Stimulated activated naive CD4-positive, alpha-beta T cell treated with Interleukin-2 at 50 U/mL for 16 hours (primary cell): ENCODE data around the gene UBE2U.
A peak's percentile ranks its signal among the peaks of the same experiment; 100 is the strongest.
"Not testable (repeated sequence)": the region's sequence is repeated elsewhere in the genome, so short reads cannot be mapped to it uniquely, and the experiment has no call there.

ENCODE experiments used
- DNase-seq: peaks from one replicate; lab custom pipeline; 2025; lab: John Stamatoyannopoulos, UW

The UBE2U gene

DNA sequence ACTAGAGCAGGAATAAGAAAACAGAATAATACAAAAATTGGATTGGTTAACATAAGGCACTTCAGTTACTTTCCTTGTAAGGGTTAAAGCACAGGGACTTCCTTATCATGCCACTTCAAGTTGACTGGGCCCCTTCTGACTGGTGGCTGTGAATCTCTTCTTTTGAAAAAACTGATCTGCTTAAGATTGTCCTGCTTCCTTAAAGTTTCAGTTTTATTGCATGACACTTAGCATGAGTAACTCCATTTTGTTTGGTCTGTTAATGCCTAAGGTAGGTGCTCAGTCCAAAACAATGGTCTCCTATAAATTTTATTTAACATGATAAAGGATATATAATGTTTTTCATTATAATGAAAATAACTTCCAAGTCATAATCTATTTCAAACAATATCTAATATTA, 37.6 kb downstream of the UBE2U start:
- DNase-seq: no peak

DNA sequence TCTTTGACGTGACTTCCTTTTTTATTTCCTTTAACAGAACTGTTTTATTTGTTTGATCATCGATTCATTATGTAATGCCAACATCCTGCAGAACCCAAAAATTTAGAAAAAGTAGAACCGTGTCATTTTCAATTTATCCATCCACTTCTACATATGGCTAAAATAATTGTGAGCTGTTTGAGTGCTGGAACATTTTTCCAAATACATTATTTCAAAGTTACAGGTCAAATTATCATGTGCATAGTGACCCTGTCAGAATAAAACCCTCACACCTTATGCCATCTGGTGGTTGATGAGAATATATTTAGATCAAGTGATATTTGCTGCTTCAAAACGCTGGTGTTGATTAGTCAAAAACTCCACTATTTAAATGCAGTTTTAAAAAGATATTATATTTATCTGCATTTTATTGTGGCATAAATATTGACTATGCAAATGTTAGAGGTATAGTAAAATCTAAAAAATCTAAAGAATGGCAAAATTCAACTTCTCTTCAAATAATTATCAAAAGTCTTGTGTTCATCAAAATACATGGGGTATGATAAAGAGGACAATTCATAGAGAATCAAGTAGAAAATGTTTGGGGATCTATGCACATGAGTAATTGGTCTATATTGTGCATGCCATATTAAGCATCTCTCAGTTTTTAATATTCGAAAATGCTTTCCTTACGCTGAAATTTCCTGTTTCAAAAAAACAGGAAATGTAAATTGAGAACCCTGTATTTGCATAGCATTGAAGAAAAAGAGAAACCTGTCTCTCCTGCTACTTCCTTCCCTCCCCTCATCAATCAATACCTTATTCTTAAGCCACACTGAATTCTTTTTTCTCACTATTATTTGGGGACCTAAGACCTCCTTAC, 39.7 kb downstream of the UBE2U start:
- DNase-seq: no peak

GRCh38 chr1:64243757-64244080, 40.3 kb downstream of the UBE2U start:
- no peak for DNase-seq

DNA sequence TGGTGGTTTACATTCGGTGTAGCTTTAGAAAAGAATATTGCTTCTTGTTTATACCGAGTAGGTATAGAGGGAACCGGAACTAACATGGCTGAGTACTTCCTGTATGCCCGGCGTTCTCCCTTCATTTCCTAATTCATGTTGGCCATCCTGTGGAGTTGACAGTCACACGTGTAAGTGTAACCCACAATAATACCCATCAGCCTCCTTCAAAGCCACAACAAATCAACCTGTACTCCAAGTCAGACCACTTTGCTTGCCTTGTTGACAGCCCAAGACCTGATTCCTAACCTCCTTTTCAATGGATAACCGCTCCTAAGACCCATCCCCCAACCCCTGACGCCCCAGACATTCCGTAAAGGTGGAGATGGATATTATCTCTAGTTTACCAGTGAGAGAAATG, 42.1 kb downstream of the UBE2U start:
- no peak for DNase-seq

GRCh38 chr1:64246294-64246917, 43.0 kb downstream of the UBE2U start:
- no peak for DNase-seq

GRCh38 chr1:64248065-64248464, 44.6 kb downstream of the UBE2U start:
- no peak for DNase-seq

- DNase-seq: not testable (repeated sequence)
Observed at GRCh38 chr1:64250472-64250871, 47.0 kb downstream of the UBE2U start.

- DNase-seq: no peak
Observed at GRCh38 chr1:64251971-64252370, 48.5 kb downstream of the UBE2U start.

DNA sequence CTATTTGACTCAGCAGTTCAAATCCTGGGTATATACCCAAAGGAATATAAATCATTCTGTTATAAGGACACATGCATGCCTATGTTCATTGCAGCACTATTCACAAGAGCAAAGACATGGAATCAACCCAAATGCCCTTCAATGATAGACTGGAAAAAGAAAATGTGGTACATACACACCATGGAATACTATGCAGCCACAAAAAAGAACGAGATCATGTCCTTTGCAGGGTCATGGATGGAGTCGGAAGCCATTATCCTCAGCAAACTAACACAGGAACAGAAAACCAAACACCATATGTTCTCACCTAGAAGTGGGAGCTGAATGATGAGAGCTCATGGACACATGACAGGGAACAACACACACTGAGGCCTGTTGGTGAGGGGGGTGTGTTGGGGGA, 53.8 kb downstream of the UBE2U start:
- DNase-seq: not testable (repeated sequence)

- DNase-seq: not testable (repeated sequence)
Observed at GRCh38 chr1:64258444-64258843, 55.0 kb downstream of the UBE2U start.

DNA sequence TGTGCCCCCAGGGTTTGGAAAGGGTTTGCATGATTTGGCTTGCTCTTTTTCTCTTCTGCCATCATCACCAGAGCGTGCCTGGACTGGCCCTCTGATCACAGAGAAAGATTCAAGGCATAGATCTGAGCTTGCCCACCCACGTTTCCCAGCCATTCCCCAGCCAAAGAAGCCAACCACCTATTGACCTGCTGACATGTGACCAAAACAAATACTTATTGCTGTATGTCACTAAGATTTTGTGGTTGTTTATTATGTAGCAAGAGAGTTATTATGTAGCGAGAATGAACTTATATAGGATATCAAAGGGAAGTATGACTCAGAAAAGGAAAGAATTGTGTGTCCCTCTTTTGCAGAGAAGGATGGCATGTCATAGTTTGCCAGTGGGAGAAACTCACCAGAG, 59.9 kb downstream of the UBE2U start:
- DNase-seq: no peak

DNA sequence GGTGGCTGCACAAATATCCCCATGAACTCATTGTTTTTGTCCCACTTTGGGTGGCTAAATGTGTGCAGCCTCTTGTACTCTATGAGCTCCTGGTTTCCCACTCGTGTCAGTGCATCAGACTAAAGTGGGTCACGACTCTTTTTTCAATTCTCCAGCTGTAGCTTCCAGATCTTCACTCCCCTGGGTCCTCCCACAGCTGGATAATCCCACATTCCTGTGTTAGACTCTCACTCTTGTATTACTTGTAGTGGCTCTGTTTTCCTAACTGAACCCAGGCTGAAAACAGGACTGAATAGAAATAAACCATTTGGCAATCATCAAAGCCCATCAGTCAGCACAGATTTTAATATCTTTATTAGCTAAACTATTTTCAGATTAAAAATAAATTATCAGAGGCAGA, 60.4 kb downstream of the UBE2U start:
- DNase-seq: no peak

- DNase-seq: no peak
Observed at GRCh38 chr1:64265141-64265540, 61.7 kb downstream of the UBE2U start.

- DNase-seq: no peak
Observed at GRCh38 chr1:64266991-64267390, 63.6 kb downstream of the UBE2U start.

DNA sequence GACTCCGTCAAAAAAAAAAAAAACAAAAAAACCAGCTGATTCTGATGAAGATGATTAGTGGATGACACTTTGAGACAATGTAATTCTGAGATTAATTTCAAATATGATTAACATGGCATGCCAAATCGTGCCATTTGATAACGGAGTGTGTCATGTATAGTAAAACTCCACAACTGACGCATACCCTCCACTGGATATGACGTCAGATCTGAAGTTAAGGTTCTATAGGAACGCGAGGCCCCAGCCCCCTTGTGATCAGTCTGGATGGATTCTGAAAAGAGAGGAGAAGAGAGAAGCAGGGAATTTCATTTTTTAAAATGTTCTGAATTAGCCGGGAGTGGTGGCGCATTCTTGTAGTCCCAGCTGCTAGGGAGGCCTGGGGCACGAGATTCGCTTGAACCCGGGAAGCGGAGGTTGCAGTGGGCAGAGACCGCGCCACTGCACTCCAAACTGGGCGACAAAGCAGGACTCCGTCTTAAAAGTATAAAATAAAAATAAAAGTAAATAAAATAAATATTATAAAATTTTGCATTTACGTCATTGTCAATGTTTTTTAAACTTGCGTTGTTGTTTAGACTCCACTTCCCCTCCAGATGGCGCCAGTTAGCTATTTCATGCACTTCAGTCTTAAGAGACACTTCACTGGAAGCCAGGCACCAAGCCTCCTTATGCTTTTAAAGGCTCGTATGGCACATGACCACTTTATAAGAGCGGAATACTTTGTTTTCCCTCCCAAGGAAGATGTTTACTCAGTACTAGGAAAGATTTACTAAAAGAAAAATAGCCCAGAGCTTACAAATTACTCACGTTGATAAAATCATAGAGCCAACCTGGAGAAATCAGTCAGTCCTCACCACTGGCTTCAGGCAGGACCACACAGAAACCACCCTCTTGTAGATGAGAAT, 65.5 kb downstream of the UBE2U start:
- peak; percentile 26 for DNase-seq

DNA sequence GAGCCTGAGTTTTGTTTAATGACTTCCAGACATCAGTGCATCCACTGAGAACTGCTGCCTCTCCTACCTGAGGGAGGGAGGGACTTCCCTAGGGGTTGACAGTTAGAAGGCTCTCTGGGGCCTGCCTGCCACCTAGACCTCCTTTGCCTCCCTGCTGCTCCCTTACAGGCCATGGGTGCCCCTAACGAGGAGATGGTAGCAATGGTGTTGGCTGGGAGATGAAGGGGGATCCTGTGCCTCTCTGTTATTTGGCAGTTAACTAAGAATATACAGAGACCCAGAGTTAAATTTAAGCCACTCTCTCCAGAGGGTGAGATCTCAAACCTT, 66.1 kb downstream of the UBE2U start:
- DNase-seq: no peak

- DNase-seq: no peak
Observed at GRCh38 chr1:64280001-64280400, 76.6 kb downstream of the UBE2U start.

GRCh38 chr1:64282351-64282750, 78.9 kb downstream of the UBE2U start:
- DNase-seq: no peak

DNA sequence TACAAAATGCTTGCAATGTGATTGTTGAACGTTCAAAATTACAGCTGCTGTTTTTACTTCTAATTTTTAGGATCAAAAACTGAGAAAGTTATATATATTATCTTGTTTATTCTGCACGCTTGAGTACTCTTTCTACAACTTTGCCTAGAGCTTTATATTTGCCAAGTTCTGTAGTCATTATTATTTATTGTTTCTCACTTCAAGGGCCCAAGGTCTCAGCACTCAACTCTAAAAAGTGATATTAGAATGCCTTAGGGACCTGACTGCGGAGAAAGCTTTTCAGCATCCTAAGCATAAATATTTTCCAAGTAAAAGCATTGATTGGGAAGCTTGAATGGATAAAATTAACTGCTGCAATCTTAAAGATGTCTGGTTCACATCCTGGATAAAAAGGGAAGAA, 83.6 kb downstream of the UBE2U start:
- DNase-seq: no peak

GRCh38 chr1:64290420-64290819, 87.0 kb downstream of the UBE2U start:
- DNase-seq: no peak

GRCh38 chr1:64291931-64292330, 88.5 kb downstream of the UBE2U start:
- no peak for DNase-seq

DNA sequence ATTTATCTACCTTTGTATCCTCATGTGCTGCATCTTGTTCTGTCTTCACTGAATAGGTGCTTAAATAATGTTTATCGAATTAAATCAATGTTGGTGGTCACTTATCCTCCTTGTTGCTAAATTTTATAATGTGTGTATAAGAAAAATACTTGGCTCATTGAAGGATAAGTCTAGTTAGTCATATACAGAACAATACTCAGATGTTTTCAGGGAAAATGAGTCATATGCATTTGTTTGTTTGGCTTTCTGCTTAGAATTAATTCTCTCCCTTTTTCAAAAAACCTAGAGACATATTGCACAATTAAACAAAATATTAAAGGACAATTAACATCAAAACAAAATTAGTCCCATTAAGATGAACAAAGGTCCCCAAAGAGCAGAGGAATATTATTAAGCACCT, 89.0 kb downstream of the UBE2U start:
- DNase-seq: no peak

GRCh38 chr1:64293820-64294219, 90.4 kb downstream of the UBE2U start:
- DNase-seq: no peak
